Measurements from ENCODE around the gene KIAA1755. TPM values are rescaled to one million over a fixed set of nuclear protein-coding genes. Genes with fewer than 3 reads are reported as not detected.

The KIAA1755 gene
- total and polyA plus RNA-seq, 9 of the 15 experiments (the other 6 are each of a cell fraction or from before 2014, with no cell fraction given) = not detected

GRCh38 chr20:38179846-38180245 lies 80.7 kb downstream of the KIAA1755 start:
- CTCF ChIA-PET (ENCODE audit: low intra/inter-chr PET ratio) = no interaction called here
- no peak for TF ChIP-seq MCM2 (IDR thresholded peaks at IDR 0.05; ENCODE audit: low read depth)
- no peak for TF ChIP-seq STAT5B (CRISPR knock-in tag; IDR thresholded peaks at IDR 0.05)
- no peak for TF ChIP-seq ZNF408 (CRISPR knock-in tag; IDR thresholded peaks at IDR 0.05; ENCODE audit: low read depth)
- TF ChIP-seq ZNF57 (CRISPR knock-in tag; IDR thresholded peaks at IDR 0.05) = no peak
- TF ChIP-seq CTBP1 (IDR thresholded peaks at IDR 0.05; ENCODE audit: borderline replicate concordance) = no peak
- no peak overlapping the region for H3K9ac ChIP-seq (ENCODE audit: insufficient read depth in 1 of 2, low read depth in 2 of 2, low read length in 2 of 2)
- 22% methylated on average over 6 of the region's 6 CpGs for WGBS (ENCODE audit: insufficient coverage, low coverage, missing lambda C conversion rate)
- in situ Hi-C loops (cut with MboI) (no loop called here), intact Hi-C loops (cut with micrococcal nuclease) (no loop called here)
- no peak for ATAC-seq
- no peak overlapping the region for H3K4me3 ChIP-seq
- no peak for DNase-seq (ENCODE audit: extremely low read depth in 1 of 4, low spot score in 3 of 4)
- 0 out of 2 replicates have a peak, but pooled peaks cover 7% of the 10 kb centered on the region for H4K20me1 ChIP-seq (replicated peaks; ENCODE audit: control insufficient read depth, insufficient read depth, low read length)
- H3K4me2 ChIP-seq (ENCODE audit: insufficient read depth, low read length) = no peak overlapping the region
- BruUV-seq (replicated peaks) = no TSS peak
- H3K9me3 ChIP-seq (replicated peaks; ENCODE audit: control insufficient read depth, insufficient read depth, low read depth, low read length) = no peaks in the 10 kb centered on the region
- H3K27ac ChIP-seq (ENCODE audit: extremely low read depth, low read depth, low read length) = no peak overlapping the region
- FAIRE-seq = no peak
- H3K9me1 ChIP-seq (ENCODE audit: control insufficient read depth, insufficient read depth, low read length) = no peaks in the 10 kb centered on the region
- peaks cover 40 to 57% of the 10 kb centered on the region in 2 experiments; a peak in 4 of 5 replicates for H3K27me3 ChIP-seq (ENCODE audit: control insufficient read depth in 2 of 2, insufficient read depth in 2 of 2, low read length in 2 of 2)
- H3K4me1 ChIP-seq (replicated peaks in 1 of 2; ENCODE audit: control insufficient read depth in 2 of 2, insufficient read depth in 2 of 2, low read length in 2 of 2) = no peaks in the 10 kb centered on the region
- H3K36me3 ChIP-seq (ENCODE audit: control insufficient read depth, insufficient read depth, low read length) = no peaks in the 10 kb centered on the region
- H2AFZ ChIP-seq (ENCODE audit: low read depth, low read length) = no peak overlapping the region
- POLR2A ChIA-PET = no interaction called here
- no peaks in the 10 kb centered on the region for H3K79me2 ChIP-seq (ENCODE audit: control insufficient read depth, insufficient read depth, low read length)

GRCh38 chr20:38178581-38178980 lies 82.0 kb downstream of the KIAA1755 start:
- Histone ChIP-seq H4K20me1 (replicated peaks; ENCODE audit: control insufficient read depth, insufficient read depth, low read length) (0 out of 2 replicates have a peak, but pooled peaks cover 7% of the 10 kb centered on the region), H3K27ac (ENCODE audit: extremely low read depth, low read depth, low read length) (no peak overlapping the region), H3K36me3 (ENCODE audit: control insufficient read depth, insufficient read depth, low read length) (no peaks in the 10 kb centered on the region), H3K9me1 (ENCODE audit: control insufficient read depth, insufficient read depth, low read length) (no peaks in the 10 kb centered on the region), H3K9ac (ENCODE audit: insufficient read depth in 1 of 2, low read depth in 2 of 2, low read length in 2 of 2) (no peak overlapping the region), H3K4me2 (ENCODE audit: insufficient read depth, low read length) (no peak overlapping the region), H3K79me2 (ENCODE audit: control insufficient read depth, insufficient read depth, low read length) (no peaks in the 10 kb centered on the region), H3K4me1 (replicated peaks in 1 of 2; ENCODE audit: control insufficient read depth in 2 of 2, insufficient read depth in 2 of 2, low read length in 2 of 2) (peaks cover under 1 to 1% of the 10 kb centered on the region in 2 experiments; a peak in 1 of 5 replicates), H2AFZ (ENCODE audit: low read depth, low read length) (no peak overlapping the region), H3K27me3 (ENCODE audit: control insufficient read depth in 2 of 2, insufficient read depth in 2 of 2, low read length in 2 of 2) (peaks cover 34 to 48% of the 10 kb centered on the region in 2 experiments; a peak in 4 of 5 replicates), H3K4me3 (no peak overlapping the region), H3K9me3 (replicated peaks; ENCODE audit: control insufficient read depth, insufficient read depth, low read depth, low read length) (no peaks in the 10 kb centered on the region)
- CTCF ChIA-PET (ENCODE audit: low intra/inter-chr PET ratio) = no interaction called here
- DNase-seq (ENCODE audit: extremely low read depth in 1 of 4, low spot score in 3 of 4) = no peak
- intact Hi-C loops (cut with micrococcal nuclease) = no loop called here
- no peak for FAIRE-seq
- 8% methylated on average over 4 of the region's 4 CpGs for WGBS (ENCODE audit: insufficient coverage, low coverage, missing lambda C conversion rate)
- in situ Hi-C loops (cut with MboI) = no loop called here
- ATAC-seq = no peak
- POLR2A ChIA-PET = interaction anchor here (1.0 kb wide), 1 partner anchor 13 kb away, joined by 3 read pairs; no protein-coding TSS in a partner anchor
- BruUV-seq (replicated peaks) = no TSS peak
- TF ChIP-seq TSHZ1 (CRISPR knock-in tag; IDR thresholded peaks at IDR 0.05) (no peak), FOXJ2 (tag; IDR thresholded peaks at IDR 0.05) (no peak), KLF1 (tag; IDR thresholded peaks at IDR 0.05) (no peak), POLR2G (IDR thresholded peaks at IDR 0.05; ENCODE audit: low read depth, low read length) (no peak), ARHGAP35 (IDR thresholded peaks at IDR 0.05; ENCODE audit: partially characterized antibody) (no peak), RBM17 (IDR thresholded peaks at IDR 0.05; ENCODE audit: borderline replicate concordance, low read depth, low read length) (no peak), L3MBTL2 (IDR thresholded peaks at IDR 0.05) (no peak), RAD51 (IDR thresholded peaks at IDR 0.05; ENCODE audit: borderline replicate concordance, low read depth) (no peak), HDAC2 (IDR thresholded peaks at IDR 0.05) (no peak)

All from K562 (cell line).